ENCODE measurements around the gene DPYSL5. TPM values are rescaled to one million over a fixed set of nuclear protein-coding genes. Genes with fewer than 3 reads are reported as not detected.

DPYSL5 gene
- total and polyA plus RNA-seq, 2 of the 13 experiments (the other 11 are each of a cell fraction or from before 2014, with no cell fraction given): 0.15 TPM; not detected in 1

GRCh38 chr2:26970244-26970927 lies 122.5 kb downstream of the DPYSL5 start, which contains the start of gene MAPRE3 (continued):
- TF ChIP-seq, protein P1, sequence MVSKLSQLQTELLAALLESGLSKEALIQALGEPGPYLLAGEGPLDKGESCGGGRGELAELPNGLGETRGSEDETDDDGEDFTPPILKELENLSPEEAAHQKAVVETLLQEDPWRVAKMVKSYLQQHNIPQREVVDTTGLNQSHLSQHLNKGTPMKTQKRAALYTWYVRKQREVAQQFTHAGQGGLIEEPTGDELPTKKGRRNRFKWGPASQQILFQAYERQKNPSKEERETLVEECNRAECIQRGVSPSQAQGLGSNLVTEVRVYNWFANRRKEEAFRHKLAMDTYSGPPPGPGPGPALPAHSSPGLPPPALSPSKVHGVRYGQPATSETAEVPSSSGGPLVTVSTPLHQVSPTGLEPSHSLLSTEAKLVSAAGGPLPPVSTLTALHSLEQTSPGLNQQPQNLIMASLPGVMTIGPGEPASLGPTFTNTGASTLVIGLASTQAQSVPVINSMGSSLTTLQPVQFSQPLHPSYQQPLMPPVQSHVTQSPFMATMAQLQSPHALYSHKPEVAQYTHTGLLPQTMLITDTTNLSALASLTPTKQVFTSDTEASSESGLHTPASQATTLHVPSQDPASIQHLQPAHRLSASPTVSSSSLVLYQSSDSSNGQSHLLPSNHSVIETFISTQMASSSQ (IDR thresholded peaks at IDR 0.05; ENCODE audit: low read depth): no peak
- TF ChIP-seq, protein P1 (CRISPR knock-in tag; IDR thresholded peaks at IDR 0.05; ENCODE audit: borderline replicate concordance): no peak
- peak; percentile 89 for TF ChIP-seq RFX5 (IDR thresholded peaks at IDR 0.05; ENCODE audit: low read depth, low read length)
- no peak for TF ChIP-seq ZIK1 (CRISPR knock-in tag; IDR thresholded peaks at IDR 0.05; ENCODE audit: borderline replicate concordance, low read depth)
- TF ChIP-seq ZNF296 (CRISPR knock-in tag; conservative IDR thresholded peaks at IDR 0.05): no peak
- TF ChIP-seq ZNF101 (CRISPR knock-in tag; IDR thresholded peaks at IDR 0.05; ENCODE audit: borderline replicate concordance, low read depth): no peak
- no peak for TF ChIP-seq ZNF260 (CRISPR knock-in tag; IDR thresholded peaks at IDR 0.05; ENCODE audit: borderline replicate concordance, low read depth)
- TF ChIP-seq, protein P2, sequence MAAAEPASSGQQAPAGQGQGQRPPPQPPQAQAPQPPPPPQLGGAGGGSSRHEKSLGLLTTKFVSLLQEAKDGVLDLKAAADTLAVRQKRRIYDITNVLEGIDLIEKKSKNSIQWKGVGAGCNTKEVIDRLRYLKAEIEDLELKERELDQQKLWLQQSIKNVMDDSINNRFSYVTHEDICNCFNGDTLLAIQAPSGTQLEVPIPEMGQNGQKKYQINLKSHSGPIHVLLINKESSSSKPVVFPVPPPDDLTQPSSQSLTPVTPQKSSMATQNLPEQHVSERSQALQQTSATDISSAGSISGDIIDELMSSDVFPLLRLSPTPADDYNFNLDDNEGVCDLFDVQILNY (CRISPR knock-in tag; conservative IDR thresholded peaks at IDR 0.05): no peak
- TF ChIP-seq ZNF569 (CRISPR knock-in tag; IDR thresholded peaks at IDR 0.05; ENCODE audit: borderline replicate concordance): no peak
- TF ChIP-seq HDAC2 (CRISPR knock-in tag; IDR thresholded peaks at IDR 0.05): no peak
- TF ChIP-seq PHB2 (IDR thresholded peaks at IDR 0.05; ENCODE audit: partially characterized antibody): no peak
- TF ChIP-seq MXI1 (IDR thresholded peaks at IDR 0.05; ENCODE audit: borderline replicate concordance, low read depth, low read length): peak; percentile 75; the same call in 2 of the 3 replicates
- TF ChIP-seq, protein P3, sequence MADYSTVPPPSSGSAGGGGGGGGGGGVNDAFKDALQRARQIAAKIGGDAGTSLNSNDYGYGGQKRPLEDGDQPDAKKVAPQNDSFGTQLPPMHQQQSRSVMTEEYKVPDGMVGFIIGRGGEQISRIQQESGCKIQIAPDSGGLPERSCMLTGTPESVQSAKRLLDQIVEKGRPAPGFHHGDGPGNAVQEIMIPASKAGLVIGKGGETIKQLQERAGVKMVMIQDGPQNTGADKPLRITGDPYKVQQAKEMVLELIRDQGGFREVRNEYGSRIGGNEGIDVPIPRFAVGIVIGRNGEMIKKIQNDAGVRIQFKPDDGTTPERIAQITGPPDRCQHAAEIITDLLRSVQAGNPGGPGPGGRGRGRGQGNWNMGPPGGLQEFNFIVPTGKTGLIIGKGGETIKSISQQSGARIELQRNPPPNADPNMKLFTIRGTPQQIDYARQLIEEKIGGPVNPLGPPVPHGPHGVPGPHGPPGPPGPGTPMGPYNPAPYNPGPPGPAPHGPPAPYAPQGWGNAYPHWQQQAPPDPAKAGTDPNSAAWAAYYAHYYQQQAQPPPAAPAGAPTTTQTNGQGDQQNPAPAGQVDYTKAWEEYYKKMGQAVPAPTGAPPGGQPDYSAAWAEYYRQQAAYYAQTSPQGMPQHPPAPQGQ (CRISPR knock-in tag; IDR thresholded peaks at IDR 0.05; ENCODE audit: borderline replicate concordance): no peak
- no peak for TF ChIP-seq FOXP1 (IDR thresholded peaks at IDR 0.05)
- TF ChIP-seq FOXP1 (CRISPR knock-in tag; IDR thresholded peaks at IDR 0.05): no peak
- TF ChIP-seq, protein P4, sequence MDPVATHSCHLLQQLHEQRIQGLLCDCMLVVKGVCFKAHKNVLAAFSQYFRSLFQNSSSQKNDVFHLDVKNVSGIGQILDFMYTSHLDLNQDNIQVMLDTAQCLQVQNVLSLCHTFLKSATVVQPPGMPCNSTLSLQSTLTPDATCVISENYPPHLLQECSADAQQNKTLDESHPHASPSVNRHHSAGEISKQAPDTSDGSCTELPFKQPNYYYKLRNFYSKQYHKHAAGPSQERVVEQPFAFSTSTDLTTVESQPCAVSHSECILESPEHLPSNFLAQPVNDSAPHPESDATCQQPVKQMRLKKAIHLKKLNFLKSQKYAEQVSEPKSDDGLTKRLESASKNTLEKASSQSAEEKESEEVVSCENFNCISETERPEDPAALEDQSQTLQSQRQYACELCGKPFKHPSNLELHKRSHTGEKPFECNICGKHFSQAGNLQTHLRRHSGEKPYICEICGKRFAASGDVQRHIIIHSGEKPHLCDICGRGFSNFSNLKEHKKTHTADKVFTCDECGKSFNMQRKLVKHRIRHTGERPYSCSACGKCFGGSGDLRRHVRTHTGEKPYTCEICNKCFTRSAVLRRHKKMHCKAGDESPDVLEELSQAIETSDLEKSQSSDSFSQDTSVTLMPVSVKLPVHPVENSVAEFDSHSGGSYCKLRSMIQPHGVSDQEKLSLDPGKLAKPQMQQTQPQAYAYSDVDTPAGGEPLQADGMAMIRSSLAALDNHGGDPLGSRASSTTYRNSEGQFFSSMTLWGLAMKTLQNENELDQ (CRISPR knock-in tag; IDR thresholded peaks at IDR 0.05; ENCODE audit: borderline replicate concordance): no peak
- TF ChIP-seq MIER3 (CRISPR knock-in tag; IDR thresholded peaks at IDR 0.05; ENCODE audit: borderline replicate concordance): no peak
- 0 out of 2 replicates have a peak, but pooled peaks have one; percentile 29 for TF ChIP-seq MYNN (CRISPR knock-in tag; IDR thresholded peaks at IDR 0.05; ENCODE audit: low read depth)
- TF ChIP-seq ZNF337 (CRISPR knock-in tag; IDR thresholded peaks at IDR 0.05; ENCODE audit: borderline replicate concordance, low read depth): no peak
- TF ChIP-seq RXRB (CRISPR knock-in tag; IDR thresholded peaks at IDR 0.05; ENCODE audit: borderline replicate concordance): no peak

Measured in HepG2 (cell line).